ENCODE results near the gene NAIF1. TPM values are rescaled to one million over a fixed set of nuclear protein-coding genes. Genes with fewer than 3 reads are reported as not detected.

The NAIF1 gene
- total RNA-seq, 1 experiment from 2014 or later = 11.0 TPM

GRCh38 chr9:128047231-128047630 lies 19.9 kb downstream of the NAIF1 start:
- DNase-seq (ENCODE audit: low read depth, low spot score) (no peak), ATAC-seq (no peak)
- Histone ChIP-seq H3K27me3 (ENCODE audit: insufficient read depth, low read length) (no peaks in the 10 kb centered on the region), H3K4me2 (ENCODE audit: low read length) (no peak overlapping the region), H3K4me3 (replicated peaks in 1 of 2; ENCODE audit: low read depth in 1 of 2, low read length in 2 of 2) (no peak overlapping the region), H3K9me2 (ENCODE audit: insufficient read depth) (no peaks in the 10 kb centered on the region), H3K4me1 (ENCODE audit: control insufficient read depth in 1 of 2, insufficient read depth in 2 of 2, low read length in 2 of 2) (peaks cover 22 to 43% of the 10 kb centered on the region in 2 experiments), H4K20me1 (ENCODE audit: insufficient read depth) (no peaks in the 10 kb centered on the region), H3K79me2 (ENCODE audit: insufficient read depth, low read length) (no peaks in the 10 kb centered on the region), H3K9me3 (ENCODE audit: control insufficient read depth in 1 of 2, insufficient read depth in 1 of 2, low read depth in 1 of 2, low read length in 2 of 2) (no peaks in the 10 kb centered on the region), H3K27ac (ENCODE audit: low read depth, low read length) (no peak overlapping the region), H2AFZ (ENCODE audit: low read depth, low read length, poor library complexity, severe bottlenecking) (no peak overlapping the region), H3K9ac (ENCODE audit: low read length) (no peak overlapping the region), H3K36me3 (ENCODE audit: control insufficient read depth in 1 of 2, insufficient read depth in 2 of 2, low read length in 2 of 2) (no peaks in the 10 kb centered on the region)
- BruUV-seq (replicated peaks) = no TSS peak
- ChIA-PET POLR2A (no interaction called here), CTCF (no interaction called here), RAD21 (ENCODE audit: low non-redundant PET in 1 of 2, low total read pairs in 2 of 2, uncharacterized antibody in 2 of 2, unreplicated experiment in 2 of 2) (no interaction called here)
- intact Hi-C loops (cut with micrococcal nuclease) = no loop called here
- no peak for TF ChIP-seq RAD21 (IDR thresholded peaks at IDR 0.05; ENCODE audit: low read depth)
- TF ChIP-seq MAX (IDR thresholded peaks at IDR 0.05) = no peak
- TF ChIP-seq JUND (IDR thresholded peaks at IDR 0.05) = no peak
- no peak for TF ChIP-seq SRF (IDR thresholded peaks at IDR 0.05; ENCODE audit: low read depth)
- no peak for TF ChIP-seq ATF3 (IDR thresholded peaks at IDR 0.05)
- TF ChIP-seq CEBPB (IDR thresholded peaks at IDR 0.05; ENCODE audit: low read depth) = no peak
- TF ChIP-seq POLR2A (IDR thresholded peaks at IDR 0.05; ENCODE audit: borderline replicate concordance, extremely low read depth, insufficient read depth, insufficient read length) = no peak
- no peak for TF ChIP-seq ZFX (IDR thresholded peaks at IDR 0.05)
- no peak for TF ChIP-seq ZNF274 (IDR thresholded peaks at IDR 0.05; ENCODE audit: low read depth, low read length)
- no peak for TF ChIP-seq EZH2 (IDR thresholded peaks at IDR 0.05)

GRCh38 chr9:128045831-128046230 lies 21.3 kb downstream of the NAIF1 start:
- Histone ChIP-seq H3K9me3 (ENCODE audit: control insufficient read depth in 1 of 2, insufficient read depth in 1 of 2, low read depth in 1 of 2, low read length in 2 of 2) (no peaks in the 10 kb centered on the region), H3K4me1 (ENCODE audit: control insufficient read depth in 1 of 2, insufficient read depth in 2 of 2, low read length in 2 of 2) (peaks cover 13 to 32% of the 10 kb centered on the region in 2 experiments; a peak in 3 of 4 replicates), H3K79me2 (ENCODE audit: insufficient read depth, low read length) (no peaks in the 10 kb centered on the region), H4K20me1 (ENCODE audit: insufficient read depth) (no peaks in the 10 kb centered on the region), H3K27me3 (ENCODE audit: insufficient read depth, low read length) (no peaks in the 10 kb centered on the region), H2AFZ (ENCODE audit: low read depth, low read length, poor library complexity, severe bottlenecking) (no peak overlapping the region), H3K4me3 (replicated peaks in 1 of 2; ENCODE audit: low read depth in 1 of 2, low read length in 2 of 2) (no peak overlapping the region), H3K36me3 (ENCODE audit: control insufficient read depth in 1 of 2, insufficient read depth in 2 of 2, low read length in 2 of 2) (no peaks in the 10 kb centered on the region), H3K9ac (ENCODE audit: low read length) (no peak overlapping the region), H3K4me2 (ENCODE audit: low read length) (no peak overlapping the region), H3K27ac (ENCODE audit: low read depth, low read length) (no peak overlapping the region), H3K9me2 (ENCODE audit: insufficient read depth) (no peaks in the 10 kb centered on the region)
- ChIA-PET POLR2A (no interaction called here), RAD21 (ENCODE audit: low non-redundant PET in 1 of 2, low total read pairs in 2 of 2, uncharacterized antibody in 2 of 2, unreplicated experiment in 2 of 2) (no interaction called here), CTCF (interaction anchor here (0.9 kb wide), 1 partner anchor 10 kb away, joined by 3 read pairs; no protein-coding TSS in a partner anchor)
- intact Hi-C loops (cut with micrococcal nuclease) = no loop called here
- DNase-seq (ENCODE audit: low read depth, low spot score) (no peak), ATAC-seq (no peak)
- BruUV-seq (replicated peaks) = no TSS peak
- TF ChIP-seq ZFX (IDR thresholded peaks at IDR 0.05) = no peak
- TF ChIP-seq SRF (IDR thresholded peaks at IDR 0.05; ENCODE audit: low read depth) = no peak
- no peak for TF ChIP-seq ELF1 (IDR thresholded peaks at IDR 0.05; ENCODE audit: borderline replicate concordance, low read depth)
- TF ChIP-seq MAX (IDR thresholded peaks at IDR 0.05) = no peak
- TF ChIP-seq JUND (IDR thresholded peaks at IDR 0.05) = no peak
- TF ChIP-seq EZH2phosphoT487 (IDR thresholded peaks at IDR 0.05; ENCODE audit: borderline replicate concordance) = no peak
- TF ChIP-seq SIN3A (IDR thresholded peaks at IDR 0.05; ENCODE audit: low read depth) = no peak
- TF ChIP-seq REST (IDR thresholded peaks at IDR 0.05; ENCODE audit: low read depth) = no peak
- TF ChIP-seq CEBPB (IDR thresholded peaks at IDR 0.05; ENCODE audit: low read depth) = no peak
- TF ChIP-seq CBX3 (IDR thresholded peaks at IDR 0.05; ENCODE audit: low read depth) = no peak
- TF ChIP-seq SP1 (IDR thresholded peaks at IDR 0.05; ENCODE audit: low read depth) = no peak
- no peak for TF ChIP-seq ZBTB33 (IDR thresholded peaks at IDR 0.05; ENCODE audit: extremely low read depth, insufficient replicate concordance, low read length)

All from HCT116 (cell line).